ENCODE measurements around the gene MINDY4.

- TF ChIP-seq CTCF (IDR thresholded peaks at IDR 0.05; ENCODE audit: insufficient read depth, low read depth, low read length) (no peak), EZH2 (IDR thresholded peaks at IDR 0.05; ENCODE audit: insufficient read depth, low read length) (no peak)
These were observed 165.5 kb downstream of the MINDY4 start for GRCh38 chr7:30936650-30937245.
